Uterus (tissue), 4 donors: ENCODE results near the gene COX7A1. TPM values are rescaled to one million over a fixed set of nuclear protein-coding genes. Genes with fewer than 3 reads are reported as not detected.

Source experiments
- DNase-seq, 2 donors: peaks; one replicate each; pipeline ENCODE4 v3.0.0-alpha.2; 2019 to 2020
- H3K27ac ChIP-seq, 2 donors: fragments of 200-600 bp; sonication (generic); 1 replicate in 1 of 2; 2 replicates in 1 of 2; pipeline ENCODE4 v1.5.1; 2016 to 2018
- H3K27me3 ChIP-seq, 2 donors: fragments of 200-600 bp; sonication (generic); one replicate each; pipeline ENCODE4 v1.5.1; 2018 to 2019; ENCODE audit warnings: control low read depth in 1 of 2
- H3K36me3 ChIP-seq, 2 donors: fragments of 200-600 bp; sonication (generic); one replicate each; pipeline ENCODE4 v1.5.1; 2019; ENCODE audit warnings: control low read depth in 1 of 2
- H3K4me1 ChIP-seq, 2 donors: fragments of 200-600 bp; sonication (generic); one replicate each; pipeline ENCODE4 v1.5.1; 2018 to 2019; ENCODE audit warnings: control low read depth in 1 of 2
- H3K4me3 ChIP-seq, 2 donors: fragments of 200-600 bp; sonication (generic); 1 replicate in 1 of 2; 2 replicates in 1 of 2; pipeline ENCODE4 v1.5.1; 2018 to 2019; ENCODE audit warnings: mild to moderate bottlenecking in 1 of 2
- H3K9me3 ChIP-seq, 2 donors: fragments of 200-600 bp; sonication (generic); one replicate each; pipeline ENCODE4 v1.5.1; 2019; ENCODE audit warnings: control low read depth in 1 of 2
- CTCF ChIP-seq, 4 experiments: fragments of 200-600 bp in 2 of 4; fragments of 450-650 bp in 2 of 4; sonication (generic) in 2 of 4; IDR thresholded peaks; one replicate each; pipeline ENCODE4 v1.5.1; 2016 to 2019; ENCODE audit warnings: antibody characterized with exemption in 4 of 4, mild to moderate bottlenecking in 2 of 4, moderate library complexity in 1 of 4
- POLR2A ChIP-seq, 2 donors: fragments of 450-650 bp; IDR thresholded peaks; one replicate each; pipeline ENCODE4 v1.6.1; 2016; ENCODE audit warnings: antibody characterized with exemption in 2 of 2, mild to moderate bottlenecking in 1 of 2, moderate library complexity in 1 of 2
- intact Hi-C: fragments of 100-400 bp; cut with DNase I; formaldehyde crosslinking; loops from one replicate; pipeline ENCODE4 v1.15.1; 2023; ENCODE audit warnings: low total_unique reads
- total RNA-seq, 4 donors: library from RNA; depleted of rRNA in 3 of 4; stranded (reverse); fragments of >200 nt in 3 of 4; gene quantifications; one replicate each; pipeline versions ENCODE4 v1.1.0 to v1.2.4, GENCODE V29; 2014 to 2023
- donor health status: DM: yes; HTN: yes; CAD: no.

COX7A1 gene
- total RNA-seq, 4 donors from 2014 or later = 4.7 to 235 (median 65.2) TPM

- DNase-seq = peak; percentile 92
- Histone ChIP-seq H3K27me3 (no peaks in the 10 kb centered on the region), H3K4me3 (peak overlapping the region; percentile 80 to 92), H3K4me1 (peaks cover 0 to 10% of the 10 kb centered on the region in 2 donors), H3K27ac (peak overlapping the region; percentile 95 to 97), H3K9me3 (no peaks in the 10 kb centered on the region), H3K36me3 (no peaks in the 10 kb centered on the region)
- intact Hi-C loops = no loop called here
- TF ChIP-seq CTCF (IDR thresholded peaks at IDR 0.05) (peak in 1 of 4 experiments; percentile 3), POLR2A (IDR thresholded peaks at IDR 0.05) (peak; percentile 72 to 77)
Observed at GRCh38 chr19:36141039-36141927, 11.0 kb downstream of the COX7A1 start.

GRCh38 chr19:36140304-36141038, 11.8 kb downstream of the COX7A1 start:
- peak; percentile 48 to 60 for DNase-seq
- Histone ChIP-seq H3K27ac (peak overlapping the region; percentile 95 to 97), H3K27me3 (no peaks in the 10 kb centered on the region), H3K36me3 (no peaks in the 10 kb centered on the region), H3K4me1 (peaks cover 0 to 10% of the 10 kb centered on the region in 2 donors), H3K4me3 (peak overlapping the region; percentile 80 to 92), H3K9me3 (no peaks in the 10 kb centered on the region)
- TF ChIP-seq CTCF (IDR thresholded peaks at IDR 0.05) (no peak), POLR2A (IDR thresholded peaks at IDR 0.05) (no peak)
- intact Hi-C loops = no loop called here

DNA sequence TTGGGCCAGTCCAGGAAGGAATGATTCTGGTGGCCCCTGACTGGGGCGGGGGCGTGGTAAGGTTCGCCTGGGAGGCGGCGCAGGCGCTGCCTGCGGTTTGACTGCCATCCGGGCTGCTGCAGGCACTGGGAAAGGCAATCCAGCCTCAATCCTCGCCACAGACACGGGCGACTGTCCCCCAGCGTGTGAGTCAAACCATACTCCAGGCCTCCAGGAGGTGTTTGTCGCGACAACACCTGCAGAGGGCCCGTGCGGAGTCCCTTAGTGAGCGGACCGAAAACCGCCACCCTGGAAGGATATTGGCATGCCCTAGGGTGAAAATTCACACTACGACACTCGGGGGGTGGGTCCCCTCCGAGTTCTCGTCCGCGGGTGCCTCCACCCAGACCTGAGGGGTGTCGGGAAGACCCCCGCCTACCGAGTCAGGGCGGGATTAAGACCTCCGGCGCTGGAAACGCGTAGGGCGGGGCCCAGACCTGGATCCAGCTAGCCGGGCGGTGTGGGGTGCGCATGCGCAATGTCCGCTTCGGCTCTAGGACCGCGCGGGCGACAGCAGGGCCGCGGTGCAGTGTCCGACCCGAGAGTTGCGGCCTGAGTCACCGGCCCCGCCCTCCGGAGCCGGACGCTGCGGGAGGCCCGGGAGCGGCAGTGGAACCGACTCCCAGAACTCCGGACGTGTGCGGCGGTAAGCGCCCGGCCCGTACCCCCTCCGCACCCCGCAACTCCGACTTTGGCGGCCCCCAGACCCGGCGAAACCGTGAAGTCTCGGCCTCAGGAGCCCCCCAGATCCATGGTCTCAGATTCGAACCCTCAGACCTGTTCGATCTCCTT, 12.6 kb downstream of the COX7A1 start, which contains the start of gene CAPNS1:
TSS of gene CAPNS1 (plus strand) at position 594 of the 831 bp plus-strand sequence. CDS start 946 bp downstream, outside the sequence.
- H3K4me1 ChIP-seq = peaks cover 0 to 10% of the 10 kb centered on the region in 2 donors
- peak; percentile 97 for DNase-seq
- H3K36me3 ChIP-seq = no peaks in the 10 kb centered on the region
- TF ChIP-seq POLR2A (IDR thresholded peaks at IDR 0.05) = peak; percentile 91 to 99
- TF ChIP-seq CTCF (IDR thresholded peaks at IDR 0.05) = peak in 3 of 4 experiments; percentile 17 to 39 (median 32)
- intact Hi-C loops = no loop called here
- H3K27me3 ChIP-seq = no peaks in the 10 kb centered on the region
- H3K9me3 ChIP-seq = no peaks in the 10 kb centered on the region
- H3K4me3 ChIP-seq = peak within 1 kb of the TSS; percentile 80 to 92
- H3K27ac ChIP-seq = peak within 1 kb of the TSS; percentile 95 to 97

DNA sequence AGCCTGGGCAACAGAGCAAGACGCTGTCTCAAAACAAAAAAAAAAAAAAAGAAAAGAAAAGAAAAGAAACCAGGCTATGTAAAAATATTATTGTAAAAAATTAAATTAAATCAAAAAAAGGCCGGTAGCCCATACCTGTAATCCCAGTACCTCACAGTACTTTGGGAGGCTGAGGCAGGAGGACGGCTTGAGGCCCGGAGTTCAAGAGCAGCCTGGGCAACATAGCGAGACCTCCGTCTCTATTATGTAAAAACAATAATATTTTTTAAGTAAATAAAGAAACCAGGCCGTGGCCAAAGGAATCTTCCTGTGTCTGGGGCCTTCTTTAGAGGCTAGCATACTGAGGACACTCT, 13.2 kb downstream of the COX7A1 start:
- Histone ChIP-seq H3K9me3 (no peaks in the 10 kb centered on the region), H3K4me3 (peak overlapping the region; percentile 80 to 92), H3K4me1 (peaks cover 0 to 10% of the 10 kb centered on the region in 2 donors), H3K27me3 (no peaks in the 10 kb centered on the region), H3K27ac (peak overlapping the region; percentile 95 to 97), H3K36me3 (no peaks in the 10 kb centered on the region)
- TF ChIP-seq POLR2A (IDR thresholded peaks at IDR 0.05) = no peak
- no peak for TF ChIP-seq CTCF (IDR thresholded peaks at IDR 0.05)
- DNase-seq = no peak
- intact Hi-C loops = no loop called here
